Endothelial cell of umbilical vein (primary cell): ENCODE measurements around the gene PLCD4. TPM values are rescaled to one million over a fixed set of nuclear protein-coding genes. Genes with fewer than 3 reads are reported as not detected.

Source experiments
- BruUV-seq: library from RNA; stranded (reverse); fragments of 400-500 nt; replicated peaks from 2 replicates; lab custom pipeline; 2021; lab: Mats Ljungman, UMichigan
- CTCF ChIA-PET: fragments of 300-600, 350-600 bp; sonication (Branson Sonifier 250); formaldehyde crosslinking; loops from one replicate; lab custom pipeline; 2021; ENCODE audit warnings: antibody characterized with exemption, inconsistent platforms; lab: Charles Lee
- POLR2A ChIA-PET: fragments of 300-600, 350-600 bp; sonication (Branson Sonifier 250); formaldehyde crosslinking; loops from one replicate; lab custom pipeline; 2021; ENCODE audit warnings: antibody characterized with exemption, inconsistent platforms; lab: Charles Lee
- DNase-seq: peaks from one replicate; pipeline ENCODE4 v3.0.0-alpha.2; 2011; ENCODE audit warnings: low read depth, low spot score
- FAIRE-seq: peaks from 2 replicates; lab custom pipeline; 2011; peaks lifted over from hg19 to GRCh38; lab: Jason Lieb, UNC
- H2AFZ ChIP-seq: 2 replicates; pipeline ENCODE4 v1.6.0; 2012; ENCODE audit warnings: low read depth, low read length, control low read depth, inconsistent platforms
- H3K27ac ChIP-seq: 2 replicates; pipeline ENCODE4 v1.5.1; 2011; ENCODE audit warnings: low read depth, mild to moderate bottlenecking, control low read depth, low read length, moderate library complexity; ENCODE audit not compliant: insufficient read depth
- H3K27me3 ChIP-seq, 2 experiments: 2 replicates each; pipeline versions ENCODE4 v1.6.0 to v1.6.1; 2011; ENCODE audit warnings: low read length in 2 of 2, mixed read lengths in 1 of 2; ENCODE audit not compliant: control insufficient read depth in 2 of 2, insufficient read depth in 2 of 2
- H3K36me3 ChIP-seq, 2 experiments: 2 replicates in 1 of 2; 3 replicates in 1 of 2; pipeline ENCODE4 v1.5.1; 2011; ENCODE audit warnings: low read length in 2 of 2, mild to moderate bottlenecking in 1 of 2, moderate library complexity in 1 of 2; ENCODE audit not compliant: control insufficient read depth in 2 of 2, insufficient read depth in 2 of 2; ENCODE audit errors: extremely low read depth in 1 of 2
- H3K4me1 ChIP-seq: 3 replicates; pipeline ENCODE4 v1.5.1; 2011; ENCODE audit warnings: mild to moderate bottlenecking, low read length; ENCODE audit not compliant: control insufficient read depth, insufficient read depth; ENCODE audit errors: extremely low read depth
- H3K4me2 ChIP-seq: 2 replicates; pipeline ENCODE4 v1.6.1; 2011; ENCODE audit warnings: low read length, control low read depth, mixed read lengths; ENCODE audit not compliant: insufficient read depth
- H3K4me3 ChIP-seq, 3 experiments: fragments of 200-600 bp in 1 of 3; sonication (generic), shearing (Covaris generic) in 1 of 3; replicated peaks in 1 of 3; 2 replicates each; pipeline ENCODE4 v1.5.1; 2011 to 2016; ENCODE audit warnings: control low read depth in 3 of 3, low read length in 3 of 3, mild to moderate bottlenecking in 2 of 3, inconsistent platforms in 1 of 3, low read depth in 1 of 3, moderate library complexity in 1 of 3; ENCODE audit not compliant: insufficient read depth in 1 of 3
- H3K79me2 ChIP-seq: 2 replicates; pipeline ENCODE4 v1.6.0; 2012; ENCODE audit warnings: low read length, inconsistent platforms; ENCODE audit not compliant: control insufficient read depth, insufficient read depth
- H3K9ac ChIP-seq: replicated peaks from 2 replicates; pipeline ENCODE3; 2011; ENCODE audit warnings: low read length, control low read depth; ENCODE audit not compliant: insufficient read depth; ENCODE audit errors: extremely low read depth
- H3K9me1 ChIP-seq: replicated peaks from 3 replicates; pipeline ENCODE4 v1.6.0; 2011; ENCODE audit warnings: mild to moderate bottlenecking, low read length; ENCODE audit not compliant: control insufficient read depth, insufficient read depth; ENCODE audit errors: extremely low read depth
- H3K9me3 ChIP-seq: replicated peaks from 2 replicates; pipeline ENCODE4 v1.5.1; 2012; ENCODE audit warnings: low read length, inconsistent platforms; ENCODE audit not compliant: control insufficient read depth, insufficient read depth
- H4K20me1 ChIP-seq: replicated peaks from 2 replicates; pipeline ENCODE3; 2011; ENCODE audit warnings: mild to moderate bottlenecking, low read length; ENCODE audit not compliant: control insufficient read depth, insufficient read depth; ENCODE audit errors: extremely low read depth
- CTCF ChIP-seq, 2 donors: IDR thresholded peaks; 1 replicate in 1 of 2; 2 replicates in 1 of 2; pipeline ENCODE4 v1.5.1; 2011; ENCODE audit warnings: low read length in 2 of 2, mild to moderate bottlenecking in 2 of 2, moderate library complexity in 2 of 2, control low read depth in 1 of 2, inconsistent platforms in 1 of 2, low read depth in 1 of 2; ENCODE audit not compliant: insufficient read depth in 1 of 2; ENCODE audit errors: extremely low read depth in 1 of 2
- EZH2 ChIP-seq: IDR thresholded peaks from 2 replicates; pipeline ENCODE4 v1.6.1; 2012; ENCODE audit warnings: borderline replicate concordance, low read depth, mild to moderate bottlenecking, moderate library complexity, low read length, inconsistent platforms; ENCODE audit not compliant: severe bottlenecking
- FOS ChIP-seq: IDR thresholded peaks from 2 replicates; pipeline ENCODE4 v1.6.1; 2011; ENCODE audit warnings: mild to moderate bottlenecking, low read length, moderate library complexity, borderline replicate concordance; ENCODE audit not compliant: insufficient read depth
- GATA2 ChIP-seq: IDR thresholded peaks from 2 replicates; pipeline ENCODE4 v1.7.0; 2011; ENCODE audit warnings: low read depth, mild to moderate bottlenecking, moderate library complexity, mixed read lengths, low read length; ENCODE audit not compliant: insufficient read length, insufficient read depth
- JUN ChIP-seq: IDR thresholded peaks from 2 replicates; pipeline ENCODE4 v1.6.1; 2011; ENCODE audit warnings: borderline replicate concordance, low read depth; ENCODE audit not compliant: insufficient read length, insufficient read depth
- MAX ChIP-seq: IDR thresholded peaks from 2 replicates; pipeline ENCODE4 v1.6.1; 2011; ENCODE audit not compliant: insufficient read depth, insufficient read length
- MYC ChIP-seq: IDR thresholded peaks from one replicate; pipeline ENCODE4 v1.6.1; 2011; ENCODE audit warnings: mild to moderate bottlenecking, low read depth, low read length
- POLR2A ChIP-seq: IDR thresholded peaks from 2 replicates; pipeline ENCODE4 v1.6.1; 2012; ENCODE audit warnings: low read depth, mild to moderate bottlenecking, control low read depth, low read length
- POLR2AphosphoS5 ChIP-seq: IDR thresholded peaks from 2 replicates; pipeline ENCODE4 v1.6.1; 2012; ENCODE audit warnings: low read depth, mild to moderate bottlenecking, control low read depth, low read length, moderate library complexity; ENCODE audit not compliant: insufficient read depth
- dilution Hi-C: fragments of 300-500 bp; cut with MboI; formaldehyde crosslinking; loops from one replicate; pipeline ENCODE4 v1.15.0; 2019; ENCODE audit warnings: low sequenced_read_pairs; ENCODE audit not compliant: extremely low pct_ligation_motif_present
- intact Hi-C: fragments of 100-400 bp; cut with micrococcal nuclease; formaldehyde crosslinking; loops from one replicate; pipeline ENCODE4 v1.10.0; 2022
- polyA plus RNA-seq, 4 experiments: library from polyadenylated mRNA; depleted of rRNA in 3 of 4; stranded (reverse) in 3 of 4; unstranded in 1 of 4; fragments of >200 nt; gene quantifications; 2 replicates each; pipeline versions ENCODE4 v1.2.1 to v1.2.3, GENCODE V29; 2011 to 2012; ENCODE audit warnings: missing spikeins in 1 of 4
- total RNA-seq: library from RNA; stranded (reverse); gene quantifications from 2 replicates; pipeline ENCODE4 v1.2.3, GENCODE V29; 2021

PLCD4 gene
- total and polyA plus RNA-seq, 2 donors (not counting 3 experiments of a cell fraction or from before 2014, with no cell fraction given) = 2.2 to 3.1 TPM

- no peak overlapping the region for H3K4me2 ChIP-seq
- no peaks in the 10 kb centered on the region for H3K27me3 ChIP-seq
- dilution Hi-C loops (loop anchor here (5.0 kb wide), 1 partner anchor 81 kb away; no protein-coding TSS in a partner anchor), intact Hi-C loops (loop anchor here (5.0 to 10.0 kb wide), 2 partner anchors 611 to 819 kb away; partner anchors contain the start of genes CNPPD1, DNPEP and RETREG2)
- FAIRE-seq (no peak), DNase-seq (no peak)
- no peak overlapping the region for H2AFZ ChIP-seq
- no peaks in the 10 kb centered on the region for H3K9me3 ChIP-seq
- ChIA-PET POLR2A (no interaction called here), CTCF (no interaction called here)
- BruUV-seq = no TSS peak
- TF ChIP-seq EZH2 = no peak
- no peak for TF ChIP-seq FOS
- no peak for TF ChIP-seq MAX
- peaks cover 16% of the 10 kb centered on the region for H3K4me1 ChIP-seq
- H4K20me1 ChIP-seq = no peaks in the 10 kb centered on the region
- no peak overlapping the region for H3K9ac ChIP-seq
- no peak overlapping the region for H3K4me3 ChIP-seq
- no peak overlapping the region for H3K27ac ChIP-seq
- no peaks in the 10 kb centered on the region for H3K9me1 ChIP-seq
- peaks cover 0 to 3% of the 10 kb centered on the region in 2 experiments for H3K36me3 ChIP-seq
- H3K79me2 ChIP-seq = peaks cover 42% of the 10 kb centered on the region
Measured at GRCh38 chr2:218566296-218566695, 41.4 kb upstream of the PLCD4 start.

- peak overlapping the region; percentile 85 for H3K9ac ChIP-seq
- ChIA-PET POLR2A (no interaction called here), CTCF (interaction anchor here (1.0 to 1.1 kb wide), 2 partner anchors 18 to 82 kb away, joined by 3 read pairs; no protein-coding TSS in a partner anchor)
- H3K4me1 ChIP-seq = peaks cover 17% of the 10 kb centered on the region
- dilution Hi-C loops (loop anchor here (5.0 kb wide), 1 partner anchor 80 kb away; no protein-coding TSS in a partner anchor), intact Hi-C loops (loop anchor here (1.0 to 10.0 kb wide), 9 partner anchors 65 to 817 kb away; partner anchors contain the start of genes AAMP, CNPPD1, CTDSP1 and DNPEP)
- no peaks in the 10 kb centered on the region for H4K20me1 ChIP-seq
- H3K27ac ChIP-seq = peak overlapping the region; percentile 77
- TSS peak; percentile 35 for BruUV-seq
- no peaks in the 10 kb centered on the region for H3K9me1 ChIP-seq
- no peak for TF ChIP-seq MAX
- TF ChIP-seq MYC = no peak
- TF ChIP-seq POLR2AphosphoS5 = no peak
- no peak for TF ChIP-seq GATA2
- TF ChIP-seq FOS = no peak
- TF ChIP-seq CTCF (IDR thresholded peaks at IDR 0.05; ENCODE audit: extremely low read depth in 1 of 2, insufficient read depth in 1 of 2, low read depth in 1 of 2, low read length in 2 of 2) = no peak
- no peak for TF ChIP-seq EZH2
- TF ChIP-seq JUN = no peak
- TF ChIP-seq POLR2A = no peak
- peak overlapping the region; percentile 89 for H3K4me2 ChIP-seq
- H3K9me3 ChIP-seq = no peaks in the 10 kb centered on the region
- FAIRE-seq (no peak), DNase-seq (no peak)
- peak overlapping the region; percentile 93 for H2AFZ ChIP-seq
- peak overlapping the region; percentile 58 to 81 (median 70) for H3K4me3 ChIP-seq
- peaks cover 3% of the 10 kb centered on the region in 2 experiments for H3K36me3 ChIP-seq
- peaks cover 57% of the 10 kb centered on the region for H3K79me2 ChIP-seq
- no peaks in the 10 kb centered on the region for H3K27me3 ChIP-seq
Measured at GRCh38 chr2:218567797-218568189, 39.9 kb upstream of the PLCD4 start.
